ENCODE measurements around the gene CFD. TPM values are rescaled to one million over a fixed set of nuclear protein-coding genes. Genes with fewer than 3 reads are reported as not detected.

Gene CFD
- polyA plus RNA-seq, 1 donor (not counting 4 experiments of a cell fraction or from before 2014, with no cell fraction given), result 0.47 TPM

DNA sequence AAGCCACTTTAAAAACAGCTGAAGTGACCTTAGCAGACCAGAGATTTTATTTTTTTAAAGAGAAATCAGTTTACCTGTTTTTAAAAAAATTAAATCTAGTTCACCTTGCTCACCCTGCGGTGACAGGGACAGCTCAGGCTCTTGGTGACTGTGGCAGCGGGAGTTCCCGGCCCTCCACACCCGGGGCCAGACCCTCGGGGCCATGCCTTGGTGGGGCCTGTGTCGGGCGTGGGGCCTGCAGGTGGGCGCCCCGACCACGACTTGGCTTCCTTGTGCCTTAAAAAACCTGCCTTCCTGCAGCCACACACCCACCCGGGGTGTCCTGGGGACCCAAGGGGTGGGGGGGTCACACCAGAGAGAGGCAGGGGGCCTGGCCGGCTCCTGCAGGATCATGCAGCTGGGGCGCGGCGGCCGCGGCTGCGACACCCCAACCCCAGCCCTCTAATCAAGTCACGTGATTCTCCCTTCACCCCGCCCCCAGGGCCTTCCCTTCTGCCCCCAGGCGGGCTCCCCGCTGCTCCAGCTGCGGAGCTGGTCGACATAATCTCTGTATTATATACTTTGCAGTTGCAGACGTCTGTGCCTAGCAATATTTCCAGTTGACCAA lies 48.5 kb upstream of the CFD start:
- H4K20me1 ChIP-seq (ENCODE audit: control insufficient read depth, extremely low read depth, insufficient read depth, low read length), result peaks cover 35% of the 10 kb centered on the region
- FAIRE-seq, result no peak
- H3K36me3 ChIP-seq (ENCODE audit: control insufficient read depth in 2 of 2, extremely low read depth in 1 of 2, insufficient read depth in 2 of 2, low read length in 2 of 2), result peaks cover 21 to 37% of the 10 kb centered on the region in 2 experiments

DNA sequence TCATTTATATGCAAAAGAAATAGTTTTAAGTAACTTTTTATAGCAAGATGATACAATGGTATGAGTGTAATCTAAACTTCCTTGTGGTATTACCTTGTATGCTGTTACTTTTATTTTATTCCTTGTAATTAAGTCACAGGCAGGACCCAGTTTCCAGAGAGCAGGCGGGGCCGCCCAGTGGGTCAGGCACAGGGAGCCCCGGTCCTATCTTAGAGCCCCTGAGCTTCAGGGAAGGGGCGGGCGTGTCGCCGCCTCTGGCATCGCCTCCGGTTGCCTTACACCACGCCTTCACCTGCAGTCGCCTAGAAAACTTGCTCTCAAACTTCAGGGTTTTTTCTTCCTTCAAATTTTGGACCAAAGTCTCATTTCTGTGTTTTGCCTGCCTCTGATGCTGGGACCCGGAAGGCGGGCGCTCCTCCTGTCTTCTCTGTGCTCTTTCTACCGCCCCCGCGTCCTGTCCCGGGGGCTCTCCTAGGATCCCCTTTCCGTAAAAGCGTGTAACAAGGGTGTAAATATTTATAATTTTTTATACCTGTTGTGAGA lies 47.9 kb upstream of the CFD start:
- H4K20me1 ChIP-seq (ENCODE audit: control insufficient read depth, extremely low read depth, insufficient read depth, low read length), result peaks cover 32% of the 10 kb centered on the region
- H3K27ac ChIP-seq (ENCODE audit: control insufficient read depth, insufficient read depth, low read length), result no peak overlapping the region
- H3K79me2 ChIP-seq (ENCODE audit: control insufficient read depth, insufficient read depth, low read length), result peaks cover 25% of the 10 kb centered on the region
- no peaks in the 10 kb centered on the region for H3K9me1 ChIP-seq (ENCODE audit: control insufficient read depth, extremely low read depth, insufficient read depth, low read length)
- DNase-seq (ENCODE audit: low read depth, low spot score), result no peak
- TF ChIP-seq, protein P1, sequence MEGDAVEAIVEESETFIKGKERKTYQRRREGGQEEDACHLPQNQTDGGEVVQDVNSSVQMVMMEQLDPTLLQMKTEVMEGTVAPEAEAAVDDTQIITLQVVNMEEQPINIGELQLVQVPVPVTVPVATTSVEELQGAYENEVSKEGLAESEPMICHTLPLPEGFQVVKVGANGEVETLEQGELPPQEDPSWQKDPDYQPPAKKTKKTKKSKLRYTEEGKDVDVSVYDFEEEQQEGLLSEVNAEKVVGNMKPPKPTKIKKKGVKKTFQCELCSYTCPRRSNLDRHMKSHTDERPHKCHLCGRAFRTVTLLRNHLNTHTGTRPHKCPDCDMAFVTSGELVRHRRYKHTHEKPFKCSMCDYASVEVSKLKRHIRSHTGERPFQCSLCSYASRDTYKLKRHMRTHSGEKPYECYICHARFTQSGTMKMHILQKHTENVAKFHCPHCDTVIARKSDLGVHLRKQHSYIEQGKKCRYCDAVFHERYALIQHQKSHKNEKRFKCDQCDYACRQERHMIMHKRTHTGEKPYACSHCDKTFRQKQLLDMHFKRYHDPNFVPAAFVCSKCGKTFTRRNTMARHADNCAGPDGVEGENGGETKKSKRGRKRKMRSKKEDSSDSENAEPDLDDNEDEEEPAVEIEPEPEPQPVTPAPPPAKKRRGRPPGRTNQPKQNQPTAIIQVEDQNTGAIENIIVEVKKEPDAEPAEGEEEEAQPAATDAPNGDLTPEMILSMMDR (optimal IDR thresholded peaks at IDR 0.05 in 1 of 3, IDR thresholded peaks at IDR 0.05 in 1 of 3, conservative IDR thresholded peaks at IDR 0.05 in 1 of 3; ENCODE audit: extremely low read depth in 1 of 3, insufficient read depth in 2 of 3, low read length in 3 of 3), result no peak
- TF ChIP-seq EZH2 (IDR thresholded peaks at IDR 0.05; ENCODE audit: low read length), result no peak
- peaks cover 21 to 31% of the 10 kb centered on the region in 2 experiments for H3K36me3 ChIP-seq (ENCODE audit: control insufficient read depth in 2 of 2, extremely low read depth in 1 of 2, insufficient read depth in 2 of 2, low read length in 2 of 2)
- H3K9ac ChIP-seq (ENCODE audit: control insufficient read depth, extremely low read depth, insufficient read depth, low read length), result no peak overlapping the region
- H2AFZ ChIP-seq (ENCODE audit: control insufficient read depth, low read length), result no peak overlapping the region
- H3K4me3 ChIP-seq (ENCODE audit: control insufficient read depth in 2 of 3, extremely low read depth in 1 of 3, insufficient read depth in 2 of 3, low read depth in 1 of 3, low read length in 3 of 3), result no peak overlapping the region
- no peak overlapping the region for H3K4me2 ChIP-seq (ENCODE audit: control insufficient read depth, extremely low read depth, insufficient read depth, low read depth, low read length)
- H3K4me1 ChIP-seq (ENCODE audit: control insufficient read depth, extremely low read depth, insufficient read depth, low read length), result no peaks in the 10 kb centered on the region
- H3K9me3 ChIP-seq (ENCODE audit: control insufficient read depth, low read depth, low read length), result no peaks in the 10 kb centered on the region
- FAIRE-seq, result no peak
- dilution Hi-C loops (cut with MboI; ENCODE audit: extremely low pct_ligation_motif_present, low sequenced_read_pairs), result no loop called here
- H3K27me3 ChIP-seq (ENCODE audit: control insufficient read depth, extremely low read depth, insufficient read depth, low read length), result no peaks in the 10 kb centered on the region

More for the DNA sequence above, 48.5 kb upstream of the CFD start:
- TF ChIP-seq, protein P1 (optimal IDR thresholded peaks at IDR 0.05 in 1 of 3, IDR thresholded peaks at IDR 0.05 in 1 of 3, conservative IDR thresholded peaks at IDR 0.05 in 1 of 3; ENCODE audit: extremely low read depth in 1 of 3, insufficient read depth in 2 of 3, low read length in 3 of 3), result no peak
- no peak for TF ChIP-seq EZH2 (IDR thresholded peaks at IDR 0.05; ENCODE audit: low read length)
- H3K27ac ChIP-seq (ENCODE audit: control insufficient read depth, insufficient read depth, low read length), result no peak overlapping the region
- no peaks in the 10 kb centered on the region for H3K9me3 ChIP-seq (ENCODE audit: control insufficient read depth, low read depth, low read length)
- H3K4me1 ChIP-seq (ENCODE audit: control insufficient read depth, extremely low read depth, insufficient read depth, low read length), result no peaks in the 10 kb centered on the region
- no peaks in the 10 kb centered on the region for H3K9me1 ChIP-seq (ENCODE audit: control insufficient read depth, extremely low read depth, insufficient read depth, low read length)
- H2AFZ ChIP-seq (ENCODE audit: control insufficient read depth, low read length), result no peak overlapping the region
- peaks cover 31% of the 10 kb centered on the region for H3K79me2 ChIP-seq (ENCODE audit: control insufficient read depth, insufficient read depth, low read length)
- dilution Hi-C loops (cut with MboI; ENCODE audit: extremely low pct_ligation_motif_present, low sequenced_read_pairs), result no loop called here
- H3K27me3 ChIP-seq (ENCODE audit: control insufficient read depth, extremely low read depth, insufficient read depth, low read length), result no peaks in the 10 kb centered on the region
- H3K4me3 ChIP-seq (ENCODE audit: control insufficient read depth in 2 of 3, extremely low read depth in 1 of 3, insufficient read depth in 2 of 3, low read depth in 1 of 3, low read length in 3 of 3), result no peak overlapping the region
- no peak for DNase-seq (ENCODE audit: low read depth, low spot score)
- no peak overlapping the region for H3K9ac ChIP-seq (ENCODE audit: control insufficient read depth, extremely low read depth, insufficient read depth, low read length)
- no peak overlapping the region for H3K4me2 ChIP-seq (ENCODE audit: control insufficient read depth, extremely low read depth, insufficient read depth, low read depth, low read length)
